Hematopoietic multipotent progenitor cell treated with erythropoietin and hydrocortisone succinate and interleukin-3 and kit ligand, for 8 days (in vitro differentiated cells): ENCODE results near the gene ATP1A2.

Experiments
- DNase-seq: peaks from one replicate; pipeline ENCODE4 v3.0.0-alpha.2; 2015

The ATP1A2 gene

GRCh38 chr1:160186246-160186645, 70.7 kb downstream of the ATP1A2 start:
- DNase-seq: no peak

- DNase-seq: no peak
These were observed 71.2 kb downstream of the ATP1A2 start for GRCh38 chr1:160186729-160187128.

GRCh38 chr1:160187407-160187806, 71.8 kb downstream of the ATP1A2 start:
- DNase-seq: no peak

- no peak for DNase-seq
These were observed 72.8 kb downstream of the ATP1A2 start for GRCh38 chr1:160188341-160188740.

GRCh38 chr1:160189649-160190625, 74.4 kb downstream of the ATP1A2 start, which contains the start of gene CASQ1:
Gene CASQ1, plus strand, starts transcription at chr1:160190575. Its CDS starts 177 bp downstream, at chr1:160190752.
- DNase-seq: no peak

- DNase-seq: no peak
These were observed 76.2 kb downstream of the ATP1A2 start for GRCh38 chr1:160191756-160192155.

- no peak for DNase-seq
These were observed 76.7 kb downstream of the ATP1A2 start for GRCh38 chr1:160192234-160192633.
